Caco-2 (cell line): ENCODE measurements around the gene SYNPO. TPM values are rescaled to one million over a fixed set of nuclear protein-coding genes. Genes with fewer than 3 reads are reported as not detected.

ENCODE experiments used
- BruUV-seq: library from RNA; stranded (reverse); fragments of 400-500 nt; replicated peaks from 2 replicates; lab custom pipeline; 2021; lab: Mats Ljungman, UMichigan
- CTCF ChIA-PET: fragments of 300-600 bp; sonication (Branson Sonifier 250); formaldehyde crosslinking; loops from one replicate; lab custom pipeline; 2022; ENCODE audit warnings: antibody characterized with exemption; lab: Charles Lee
- POLR2A ChIA-PET: fragments of 300-600 bp; sonication (Branson Sonifier 250); formaldehyde crosslinking; loops from one replicate; lab custom pipeline; 2022; ENCODE audit warnings: antibody characterized with exemption; lab: Charles Lee
- DNase-seq, 2 experiments: peaks; one replicate each; pipeline versions ENCODE4 v3.0.0 to v3.0.0-alpha.2; 2020 to 2022
- H3K27me3 ChIP-seq: replicated peaks from 2 replicates; pipeline ENCODE4 v1.6.0; 2011; ENCODE audit warnings: low read length; ENCODE audit not compliant: control insufficient read depth, insufficient read depth
- H3K36me3 ChIP-seq: 2 replicates; pipeline ENCODE4 v1.5.1; 2011; ENCODE audit warnings: low read length; ENCODE audit not compliant: control insufficient read depth, insufficient read depth
- H3K4me1 ChIP-seq: fragments of 250-450 bp; sonication (Bioruptor Pico); 2 replicates; pipeline ENCODE4 v1.5.1; 2020; ENCODE audit warnings: mild to moderate bottlenecking
- H3K4me3 ChIP-seq: 2 replicates; pipeline ENCODE4 v1.5.1; 2011; ENCODE audit warnings: low read depth, mild to moderate bottlenecking, control low read depth, low read length
- H3K9me3 ChIP-seq: fragments of 250-450 bp; sonication (Bioruptor Pico); 2 replicates; pipeline ENCODE4 v1.5.1; 2020; ENCODE audit warnings: mild to moderate bottlenecking, moderate library complexity
- H3K27ac Mint-ChIP-seq: one replicate; pipeline ENCODE4 v1.8.0; 2022; ENCODE audit warnings: mixed read lengths; ENCODE audit not compliant: unreplicated experiment
- H3K27me3 Mint-ChIP-seq: one replicate; pipeline ENCODE4 v1.8.0; 2022; ENCODE audit warnings: mixed read lengths; ENCODE audit not compliant: insufficient read depth, unreplicated experiment
- H3K36me3 Mint-ChIP-seq: one replicate; pipeline ENCODE4 v1.8.0; 2022; ENCODE audit warnings: mild to moderate bottlenecking, mixed read lengths; ENCODE audit not compliant: insufficient read depth, unreplicated experiment
- H3K4me1 Mint-ChIP-seq: one replicate; pipeline ENCODE4 v1.8.0; 2022; ENCODE audit warnings: low read depth, mixed read lengths; ENCODE audit not compliant: unreplicated experiment
- H3K4me3 Mint-ChIP-seq: one replicate; pipeline ENCODE4 v1.8.0; 2022; ENCODE audit warnings: mild to moderate bottlenecking, moderate library complexity, mixed read lengths; ENCODE audit not compliant: unreplicated experiment
- H3K9me3 Mint-ChIP-seq: one replicate; pipeline ENCODE4 v1.8.0; 2022; ENCODE audit warnings: mixed read lengths; ENCODE audit not compliant: unreplicated experiment
- intact Hi-C: fragments of 100-400 bp; cut with micrococcal nuclease; formaldehyde crosslinking; loops from one replicate; pipeline ENCODE4 v1.10.0; 2022; ENCODE audit not compliant: unreplicated experiment
- total RNA-seq: library from RNA; stranded (reverse); gene quantifications from 2 replicates; pipeline ENCODE4 v1.2.3, GENCODE V29; 2022
- TF ChIP-seq, protein P1 (sequence below), 2 experiments: fragments of 200-600 bp in 1 of 2; IDR thresholded peaks; 1 replicate in 1 of 2; 2 replicates in 1 of 2; pipeline versions ENCODE4 v1.5.1 to v1.8.0; 2011 to 2022; ENCODE audit warnings: antibody characterized with exemption in 1 of 2, control low read depth in 1 of 2, inconsistent platforms in 1 of 2, low read depth in 1 of 2, low read length in 1 of 2, mild to moderate bottlenecking in 1 of 2, moderate library complexity in 1 of 2; ENCODE audit not compliant: insufficient read depth in 1 of 2, severe bottlenecking in 1 of 2, unreplicated experiment in 1 of 2

The SYNPO gene
- total RNA-seq, 1 experiment from 2014 or later = 25.1 TPM

DNA sequence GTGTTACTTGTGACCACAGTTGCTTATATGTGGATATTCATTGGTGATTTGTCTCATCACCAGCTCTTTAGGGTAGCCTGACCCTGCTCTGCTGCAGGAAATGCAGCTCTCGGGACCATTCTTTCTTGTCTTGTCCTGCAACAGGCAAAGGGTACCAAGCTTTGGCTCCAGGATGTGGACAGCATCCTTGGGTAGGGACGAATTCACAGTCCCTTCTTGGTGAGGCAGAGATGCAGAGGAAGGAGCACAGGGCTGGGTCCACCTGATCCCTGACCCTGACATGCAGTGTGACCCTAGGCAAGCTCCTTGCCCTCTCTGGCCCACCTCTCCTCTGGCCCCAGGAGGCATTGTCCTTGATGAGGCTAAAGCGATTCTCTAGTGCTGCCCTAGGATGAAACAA is 37.0 kb upstream of the SYNPO start:
- Mint-ChIP-seq H3K4me3 (no peak overlapping the region), H3K4me1 (peaks cover 9% of the 10 kb centered on the region), H3K9me3 (no peaks in the 10 kb centered on the region), H3K27me3 (no peaks in the 10 kb centered on the region), H3K36me3 (no peaks in the 10 kb centered on the region), H3K27ac (no peak overlapping the region)
- no TSS peak for BruUV-seq
- Histone ChIP-seq H3K36me3 (no peaks in the 10 kb centered on the region; the same call in 1 of the 2 replicates), H3K27me3 (no peaks in the 10 kb centered on the region), H3K9me3 (no peaks in the 10 kb centered on the region), H3K4me1 (peaks cover 10% of the 10 kb centered on the region; the same call in 1 of the 2 replicates), H3K4me3 (no peak overlapping the region)
- intact Hi-C loops = no loop called here
- TF ChIP-seq, protein P1, sequence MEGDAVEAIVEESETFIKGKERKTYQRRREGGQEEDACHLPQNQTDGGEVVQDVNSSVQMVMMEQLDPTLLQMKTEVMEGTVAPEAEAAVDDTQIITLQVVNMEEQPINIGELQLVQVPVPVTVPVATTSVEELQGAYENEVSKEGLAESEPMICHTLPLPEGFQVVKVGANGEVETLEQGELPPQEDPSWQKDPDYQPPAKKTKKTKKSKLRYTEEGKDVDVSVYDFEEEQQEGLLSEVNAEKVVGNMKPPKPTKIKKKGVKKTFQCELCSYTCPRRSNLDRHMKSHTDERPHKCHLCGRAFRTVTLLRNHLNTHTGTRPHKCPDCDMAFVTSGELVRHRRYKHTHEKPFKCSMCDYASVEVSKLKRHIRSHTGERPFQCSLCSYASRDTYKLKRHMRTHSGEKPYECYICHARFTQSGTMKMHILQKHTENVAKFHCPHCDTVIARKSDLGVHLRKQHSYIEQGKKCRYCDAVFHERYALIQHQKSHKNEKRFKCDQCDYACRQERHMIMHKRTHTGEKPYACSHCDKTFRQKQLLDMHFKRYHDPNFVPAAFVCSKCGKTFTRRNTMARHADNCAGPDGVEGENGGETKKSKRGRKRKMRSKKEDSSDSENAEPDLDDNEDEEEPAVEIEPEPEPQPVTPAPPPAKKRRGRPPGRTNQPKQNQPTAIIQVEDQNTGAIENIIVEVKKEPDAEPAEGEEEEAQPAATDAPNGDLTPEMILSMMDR (IDR thresholded peaks at IDR 0.05; ENCODE audit: insufficient read depth in 1 of 2, low read depth in 1 of 2, low read length in 1 of 2, severe bottlenecking in 1 of 2, unreplicated experiment in 1 of 2) = no peak
- ChIA-PET POLR2A (no interaction called here), CTCF (no interaction called here)
- no peak for DNase-seq

DNA sequence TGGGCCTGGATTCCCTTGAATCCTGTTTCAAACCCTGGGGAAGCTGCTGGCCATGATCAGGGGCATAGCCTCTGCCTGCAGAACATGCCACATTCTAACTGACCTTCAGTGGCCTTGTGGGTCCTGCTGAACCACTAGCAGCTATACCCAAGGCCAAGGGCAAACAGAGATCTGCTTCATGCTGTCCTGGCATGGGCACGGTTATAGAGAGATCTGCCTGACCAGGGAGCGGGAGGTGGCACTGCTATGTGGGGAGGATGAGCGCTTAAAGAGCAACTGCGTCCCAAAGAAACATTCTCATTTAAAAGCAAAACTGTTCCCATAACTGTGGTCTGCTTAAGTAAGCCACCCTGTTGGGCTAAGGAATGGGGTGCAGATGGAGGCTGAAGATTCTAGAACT is 36.5 kb upstream of the SYNPO start:
- no peaks in the 10 kb centered on the region for H3K9me3 Mint-ChIP-seq
- intact Hi-C loops = no loop called here
- TF ChIP-seq, protein P1 (IDR thresholded peaks at IDR 0.05; ENCODE audit: insufficient read depth in 1 of 2, low read depth in 1 of 2, low read length in 1 of 2, severe bottlenecking in 1 of 2, unreplicated experiment in 1 of 2) = no peak
- Histone ChIP-seq H3K4me3 (no peak overlapping the region), H3K27me3 (no peaks in the 10 kb centered on the region), H3K9me3 (no peaks in the 10 kb centered on the region), H3K36me3 (no peaks in the 10 kb centered on the region; the same call in 1 of the 2 replicates), H3K4me1 (peaks cover 10% of the 10 kb centered on the region; the same call in 1 of the 2 replicates)
- BruUV-seq = no TSS peak
- no peak overlapping the region for H3K4me3 Mint-ChIP-seq
- no peak for DNase-seq
- H3K4me1 Mint-ChIP-seq = peaks cover 9% of the 10 kb centered on the region
- H3K27ac Mint-ChIP-seq = no peak overlapping the region
- ChIA-PET POLR2A (no interaction called here), CTCF (no interaction called here)
- H3K36me3 Mint-ChIP-seq = no peaks in the 10 kb centered on the region
- no peaks in the 10 kb centered on the region for H3K27me3 Mint-ChIP-seq

DNA sequence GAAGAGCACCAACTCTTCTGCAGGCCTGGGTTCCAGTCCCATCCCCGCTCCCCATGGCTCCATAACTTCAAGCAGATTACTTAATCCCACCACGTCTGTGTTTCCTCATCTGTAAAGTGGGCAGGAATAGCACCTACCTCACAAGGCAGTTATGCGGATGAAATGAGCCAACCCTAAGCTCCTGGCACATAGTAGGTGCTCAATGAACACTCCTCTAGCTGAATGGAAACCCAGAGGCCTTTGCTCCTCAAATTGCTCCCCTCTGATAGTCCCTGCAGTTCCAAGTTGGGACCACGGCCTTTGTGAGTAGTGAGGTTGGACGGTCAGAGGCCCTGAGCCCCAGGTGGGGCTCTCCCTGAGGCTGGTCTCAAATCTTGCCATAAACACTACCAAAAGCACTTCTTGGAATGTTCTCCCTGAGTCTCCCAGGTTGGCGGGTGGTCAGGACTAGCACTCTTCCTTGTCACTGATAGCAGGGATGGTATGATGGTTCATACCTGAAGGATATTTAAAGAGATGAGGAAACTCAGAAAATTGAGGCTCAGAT is 35.5 kb upstream of the SYNPO start:
- intact Hi-C loops = no loop called here
- H3K4me1 ChIP-seq = peaks cover 18% of the 10 kb centered on the region

More for the DNA sequence above, 35.5 kb upstream of the SYNPO start:
- CTCF ChIA-PET = no interaction called here
- TF ChIP-seq, protein P1 (IDR thresholded peaks at IDR 0.05; ENCODE audit: insufficient read depth in 1 of 2, low read depth in 1 of 2, low read length in 1 of 2, severe bottlenecking in 1 of 2, unreplicated experiment in 1 of 2) = no peak
- DNase-seq = no peak
- Histone ChIP-seq H3K27me3 (no peaks in the 10 kb centered on the region), H3K9me3 (no peaks in the 10 kb centered on the region), H3K36me3 (no peaks in the 10 kb centered on the region; the same call in 1 of the 2 replicates), H3K4me3 (no peak overlapping the region)
- Mint-ChIP-seq H3K4me3 (no peak overlapping the region), H3K9me3 (no peaks in the 10 kb centered on the region), H3K4me1 (peaks cover 9% of the 10 kb centered on the region), H3K27me3 (no peaks in the 10 kb centered on the region), H3K36me3 (no peaks in the 10 kb centered on the region), H3K27ac (no peak overlapping the region)
- POLR2A ChIA-PET = no interaction called here
- no TSS peak for BruUV-seq
